Astrocyte of the cerebellum (primary cell): ENCODE results near the gene POC1B.

Experiments
- DNase-seq: peaks from one replicate; pipeline ENCODE4 v3.0.0-alpha.2; 2011; ENCODE audit warnings: low read depth
- H3K4me3 ChIP-seq: 2 replicates; pipeline ENCODE4 v1.5.1; 2011; ENCODE audit warnings: mild to moderate bottlenecking, low read depth, low read length, moderate library complexity
- CTCF ChIP-seq: IDR thresholded peaks from 2 replicates; pipeline ENCODE4 v1.5.1; 2012; ENCODE audit warnings: low read length, low read depth, moderate library complexity, mild to moderate bottlenecking; ENCODE audit errors: missing control alignments
- in situ Hi-C: cut with HindIII; loops from 2 replicates; pipeline ENCODE4 v1.10.0; 2017; ENCODE audit warnings: low sequenced_read_pairs

POC1B gene

GRCh38 chr12:89376844-89377243 is 149.0 kb downstream of the POC1B start:
- in situ Hi-C loops: no loop called here
- no peak for TF ChIP-seq CTCF
- DNase-seq: no peak
- no peak overlapping the region for H3K4me3 ChIP-seq

GRCh38 chr12:89376202-89376529 is 149.7 kb downstream of the POC1B start:
- no peak for TF ChIP-seq CTCF
- no peak for DNase-seq
- in situ Hi-C loops: no loop called here
- H3K4me3 ChIP-seq: no peak overlapping the region

GRCh38 chr12:89373763-89374572 is 151.9 kb downstream of the POC1B start:
- in situ Hi-C loops: no loop called here
- no peak for TF ChIP-seq CTCF
- no peak overlapping the region for H3K4me3 ChIP-seq
- peak; percentile 88 for DNase-seq

GRCh38 chr12:89372584-89373370 is 153.1 kb downstream of the POC1B start:
- in situ Hi-C loops: no loop called here
- H3K4me3 ChIP-seq: no peak overlapping the region
- no peak for TF ChIP-seq CTCF
- no peak for DNase-seq

GRCh38 chr12:89370850-89371249 is 155.0 kb downstream of the POC1B start:
- in situ Hi-C loops: no loop called here
- no peak for DNase-seq
- no peak overlapping the region for H3K4me3 ChIP-seq
- no peak for TF ChIP-seq CTCF

GRCh38 chr12:89370421-89370831 is 155.4 kb downstream of the POC1B start:
- no peak for TF ChIP-seq CTCF
- DNase-seq: no peak
- H3K4me3 ChIP-seq: no peak overlapping the region
- in situ Hi-C loops: no loop called here
